GM12891 (cell line): ENCODE results near the gene ABCA13.

Source experiments
- PAX5 ChIP-seq: IDR thresholded peaks from 2 replicates; pipeline ENCODE4 v1.6.1; 2011; ENCODE audit warnings: low read length, moderate library complexity, mild to moderate bottlenecking; ENCODE audit not compliant: insufficient read depth, severe bottlenecking
- POLR2A ChIP-seq: IDR thresholded peaks from 2 replicates; pipeline ENCODE4 v1.6.1; 2011; ENCODE audit warnings: low read depth, low read length, control low read depth
- POLR2AphosphoS5 ChIP-seq: IDR thresholded peaks from 2 replicates; pipeline ENCODE4 v1.6.1; 2011; ENCODE audit warnings: low read depth, low read length, control low read depth
- POU2F2 ChIP-seq: IDR thresholded peaks from 2 replicates; pipeline ENCODE4 v1.6.1; 2011; ENCODE audit warnings: low read depth, mild to moderate bottlenecking, control low read depth, low read length, moderate library complexity
- TAF1 ChIP-seq: IDR thresholded peaks from 2 replicates; pipeline ENCODE4 v1.6.1; 2011; ENCODE audit warnings: low read depth, low read length, control low read depth

DNA sequence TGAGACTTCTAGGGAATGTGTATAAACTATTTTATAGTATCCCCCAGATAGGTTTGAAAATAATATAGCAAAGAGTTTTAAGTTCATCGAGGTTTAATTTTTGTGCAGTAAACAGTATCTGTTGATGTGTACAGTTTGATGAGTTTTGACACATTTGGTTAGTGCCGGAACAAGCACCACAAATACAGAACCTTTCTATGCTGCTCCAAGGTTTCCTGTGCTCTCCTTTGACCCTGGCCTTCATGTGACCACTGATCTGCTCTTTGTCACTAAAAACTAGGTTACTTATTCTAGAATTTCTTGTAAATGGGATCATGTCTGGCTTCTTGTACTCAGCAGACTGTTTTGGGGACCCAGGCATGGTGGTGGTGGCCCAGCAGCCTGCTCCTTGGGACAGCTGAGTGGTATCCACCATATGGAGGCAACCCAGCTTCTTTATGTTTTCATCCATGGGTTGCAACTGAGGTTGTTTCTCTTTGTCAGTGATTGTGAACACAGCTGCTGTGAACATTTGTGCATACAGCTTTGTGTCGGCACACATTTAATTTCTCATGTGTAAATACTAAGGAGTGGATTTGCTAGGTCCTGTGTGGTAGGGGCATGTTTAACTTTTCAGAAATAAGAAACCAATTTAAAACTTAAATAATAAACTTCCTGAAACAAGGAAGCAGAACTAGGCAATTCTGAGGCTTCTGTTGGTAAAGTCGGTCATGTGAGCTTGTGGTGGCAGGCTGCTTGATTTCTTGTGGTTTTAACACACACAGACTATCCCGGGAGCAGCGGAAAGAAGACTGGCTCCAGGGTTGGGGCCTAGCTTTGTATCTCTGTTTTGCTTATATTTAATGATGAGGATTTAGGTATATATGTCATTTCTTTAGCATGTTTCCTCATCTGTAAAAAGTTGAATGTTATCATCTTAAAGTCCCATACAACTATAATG lies 219.4 kb downstream of the ABCA13 start:
- TF ChIP-seq POLR2AphosphoS5, result no peak
- TF ChIP-seq POLR2A, result no peak
- no peak for TF ChIP-seq TAF1
- TF ChIP-seq PAX5, result no peak
- no peak for TF ChIP-seq POU2F2
